ENCODE data around the gene SOX2.

GRCh38 chr3:181719991-181720680 is 8.4 kb downstream of the SOX2 start:
- TF ChIP-seq POLR2A (IDR thresholded peaks at IDR 0.05) (no peak), CTCF (IDR thresholded peaks at IDR 0.05) (no peak)
